HCT116 (cell line): ENCODE measurements around the gene CDKAL1. TPM values are rescaled to one million over a fixed set of nuclear protein-coding genes. Genes with fewer than 3 reads are reported as not detected.
"Not testable (repeated sequence)": the region's sequence is repeated elsewhere in the genome, so short reads cannot be mapped to it uniquely, and the experiment has no call there.

Source experiments
- ATAC-seq: fragments of 200-7000 bp; cut with Tn5 transposase; 2 replicates; pipeline ENCODE4 v1.9.1; 2020; ENCODE audit warnings: mild to moderate bottlenecking, moderate library complexity
- BruUV-seq: library from RNA; stranded (reverse); fragments of 400-500 nt; replicated peaks from 2 replicates; lab custom pipeline; 2021; lab: Mats Ljungman, UMichigan
- CTCF ChIA-PET: fragments of 300-600 bp; sonication (Branson Sonifier 250); formaldehyde crosslinking; loops from one replicate; lab custom pipeline; 2021; ENCODE audit warnings: antibody characterized with exemption; lab: Charles Lee
- POLR2A ChIA-PET: fragments of 300-600, 350-600 bp; sonication (Branson Sonifier 250); formaldehyde crosslinking; loops from one replicate; lab custom pipeline; 2021; ENCODE audit warnings: antibody characterized with exemption; lab: Charles Lee
- RAD21 ChIA-PET, 2 experiments: fragments of 300-600 bp; sonication (Branson Sonifier 250); formaldehyde crosslinking; loops; one replicate each; lab custom pipeline; 2023; ENCODE audit warnings: low total read pairs in 2 of 2; ENCODE audit not compliant: uncharacterized antibody in 2 of 2, unreplicated experiment in 2 of 2, low non-redundant PET in 1 of 2; lab: Charles Lee
- DNase-seq: peaks from one replicate; pipeline ENCODE4 v3.0.0-alpha.2; 2010; ENCODE audit warnings: low read depth, low spot score
- H2AFZ ChIP-seq: fragments of 200-600 bp; shearing (Covaris generic), sonication (generic); 2 replicates; pipeline ENCODE4 v1.6.1; 2017; ENCODE audit warnings: low read depth, mixed run types, mixed read lengths, antibody characterized with exemption, low read length; ENCODE audit not compliant: poor library complexity, severe bottlenecking
- H3K27ac ChIP-seq: 2 replicates; pipeline ENCODE4 v1.5.1; 2012; ENCODE audit warnings: low read depth, low read length
- H3K27me3 ChIP-seq: fragments of 200-600 bp; sonication (generic); 2 replicates; pipeline ENCODE4 v1.6.1; 2016; ENCODE audit warnings: mixed run types, low read length, mixed read lengths; ENCODE audit not compliant: insufficient read depth
- H3K36me3 ChIP-seq, 2 experiments: fragments of 200-500 bp in 1 of 2; fragments of 200-600 bp in 1 of 2; sonication (Bioruptor generic) in 1 of 2; sonication (generic) in 1 of 2; 2 replicates each; pipeline versions ENCODE4 v1.5.1 to v1.6.1; 2014 to 2016; ENCODE audit warnings: low read length in 2 of 2, inconsistent platforms in 1 of 2, mixed read lengths in 1 of 2, mixed run types in 1 of 2; ENCODE audit not compliant: insufficient read depth in 2 of 2, control insufficient read depth in 1 of 2
- H3K4me1 ChIP-seq, 2 experiments: fragments of 200-600 bp in 1 of 2; sonication (generic) in 1 of 2; 2 replicates each; pipeline versions ENCODE4 v1.5.1 to v1.6.1; 2012 to 2017; ENCODE audit warnings: low read length in 2 of 2, inconsistent platforms in 1 of 2, mild to moderate bottlenecking in 1 of 2, mixed read lengths in 1 of 2, mixed run types in 1 of 2, moderate library complexity in 1 of 2; ENCODE audit not compliant: insufficient read depth in 2 of 2, control insufficient read depth in 1 of 2
- H3K4me2 ChIP-seq: fragments of 200-600 bp; sonication (generic); 2 replicates; pipeline ENCODE4 v1.6.1; 2017; ENCODE audit warnings: mixed run types, low read length, mixed read lengths
- H3K4me3 ChIP-seq, 2 experiments: fragments of 200-600 bp in 1 of 2; sonication (generic) in 1 of 2; replicated peaks in 1 of 2; 2 replicates each; pipeline ENCODE4 v1.5.1; 2011 to 2016; ENCODE audit warnings: low read length in 2 of 2, control low read depth in 1 of 2, low read depth in 1 of 2, mild to moderate bottlenecking in 1 of 2, mixed read lengths in 1 of 2, mixed run types in 1 of 2
- H3K79me2 ChIP-seq: fragments of 200-600 bp; sonication (generic); 2 replicates; pipeline ENCODE4 v1.6.1; 2017; ENCODE audit warnings: mild to moderate bottlenecking, mixed run types, low read length, moderate library complexity, mixed read lengths; ENCODE audit not compliant: insufficient read depth
- H3K9ac ChIP-seq: fragments of 200-600 bp; sonication (generic); 2 replicates; pipeline ENCODE4 v1.6.1; 2016; ENCODE audit warnings: low read length, mixed read lengths
- H3K9me2 ChIP-seq: fragments of 200-600 bp; sonication (generic), shearing (Covaris generic); 2 replicates; pipeline ENCODE4 v1.6.1; 2017; ENCODE audit warnings: mixed run types, mild to moderate bottlenecking, moderate library complexity; ENCODE audit not compliant: insufficient read depth
- H3K9me3 ChIP-seq, 2 experiments: fragments of 200-500 bp in 1 of 2; fragments of 200-600 bp in 1 of 2; sonication (Bioruptor generic) in 1 of 2; sonication (generic) in 1 of 2; 2 replicates each; pipeline ENCODE4 v1.6.1; 2014 to 2017; ENCODE audit warnings: low read length in 2 of 2, mixed read lengths in 2 of 2, inconsistent platforms in 1 of 2, low read depth in 1 of 2, mild to moderate bottlenecking in 1 of 2, mixed run types in 1 of 2, moderate library complexity in 1 of 2; ENCODE audit not compliant: control insufficient read depth in 1 of 2, insufficient read depth in 1 of 2
- H4K20me1 ChIP-seq: fragments of 200-600 bp; sonication (generic), shearing (Covaris generic); 2 replicates; pipeline ENCODE4 v1.6.1; 2017; ENCODE audit warnings: mixed run types, mild to moderate bottlenecking, moderate library complexity; ENCODE audit not compliant: insufficient read depth
- CEBPB ChIP-seq: IDR thresholded peaks from 2 replicates; pipeline ENCODE4 v1.6.1; 2012; ENCODE audit warnings: low read depth
- CTCF ChIP-seq, 3 experiments: fragments of 200-600 bp in 1 of 3; sonication (generic) in 1 of 3; IDR thresholded peaks in 2 of 3; conservative IDR thresholded peaks in 1 of 3; 2 replicates each; pipeline ENCODE4 v1.5.1; 2012 to 2017; ENCODE audit warnings: low read depth in 2 of 3, low read length in 2 of 3, antibody characterized with exemption in 1 of 3, borderline replicate concordance in 1 of 3, control low read depth in 1 of 3, mild to moderate bottlenecking in 1 of 3, mixed read lengths in 1 of 3, mixed run types in 1 of 3, moderate library complexity in 1 of 3; ENCODE audit not compliant: insufficient read depth in 1 of 3
- ELF1 ChIP-seq: IDR thresholded peaks from 2 replicates; pipeline ENCODE4 v1.6.1; 2012; ENCODE audit warnings: low read depth, borderline replicate concordance
- ZFX ChIP-seq: fragments of 450-650 bp; IDR thresholded peaks from 2 replicates; pipeline ENCODE4 v1.6.1; 2017
- intact Hi-C: fragments of 100-400 bp; cut with micrococcal nuclease; formaldehyde crosslinking; loops from 2 replicates; pipeline ENCODE4 v1.10.0; 2022
- total RNA-seq: library from RNA; stranded (reverse); gene quantifications from one replicate; pipeline ENCODE4 v1.2.1, GENCODE V29; 2021; ENCODE audit not compliant: unreplicated experiment
- TF ChIP-seq, protein P1 (sequence below): IDR thresholded peaks from 2 replicates; pipeline ENCODE4 v1.6.1; 2012; ENCODE audit warnings: low read depth

The CDKAL1 gene
- total RNA-seq, 1 experiment from 2014 or later = 14.9 TPM

GRCh38 chr6:20608905-20609304, 74.6 kb downstream of the CDKAL1 start (continued):
- no peak for TF ChIP-seq ELF1
- no peak for TF ChIP-seq ZFX
- no peak for TF ChIP-seq CEBPB
- TF ChIP-seq, protein P1, sequence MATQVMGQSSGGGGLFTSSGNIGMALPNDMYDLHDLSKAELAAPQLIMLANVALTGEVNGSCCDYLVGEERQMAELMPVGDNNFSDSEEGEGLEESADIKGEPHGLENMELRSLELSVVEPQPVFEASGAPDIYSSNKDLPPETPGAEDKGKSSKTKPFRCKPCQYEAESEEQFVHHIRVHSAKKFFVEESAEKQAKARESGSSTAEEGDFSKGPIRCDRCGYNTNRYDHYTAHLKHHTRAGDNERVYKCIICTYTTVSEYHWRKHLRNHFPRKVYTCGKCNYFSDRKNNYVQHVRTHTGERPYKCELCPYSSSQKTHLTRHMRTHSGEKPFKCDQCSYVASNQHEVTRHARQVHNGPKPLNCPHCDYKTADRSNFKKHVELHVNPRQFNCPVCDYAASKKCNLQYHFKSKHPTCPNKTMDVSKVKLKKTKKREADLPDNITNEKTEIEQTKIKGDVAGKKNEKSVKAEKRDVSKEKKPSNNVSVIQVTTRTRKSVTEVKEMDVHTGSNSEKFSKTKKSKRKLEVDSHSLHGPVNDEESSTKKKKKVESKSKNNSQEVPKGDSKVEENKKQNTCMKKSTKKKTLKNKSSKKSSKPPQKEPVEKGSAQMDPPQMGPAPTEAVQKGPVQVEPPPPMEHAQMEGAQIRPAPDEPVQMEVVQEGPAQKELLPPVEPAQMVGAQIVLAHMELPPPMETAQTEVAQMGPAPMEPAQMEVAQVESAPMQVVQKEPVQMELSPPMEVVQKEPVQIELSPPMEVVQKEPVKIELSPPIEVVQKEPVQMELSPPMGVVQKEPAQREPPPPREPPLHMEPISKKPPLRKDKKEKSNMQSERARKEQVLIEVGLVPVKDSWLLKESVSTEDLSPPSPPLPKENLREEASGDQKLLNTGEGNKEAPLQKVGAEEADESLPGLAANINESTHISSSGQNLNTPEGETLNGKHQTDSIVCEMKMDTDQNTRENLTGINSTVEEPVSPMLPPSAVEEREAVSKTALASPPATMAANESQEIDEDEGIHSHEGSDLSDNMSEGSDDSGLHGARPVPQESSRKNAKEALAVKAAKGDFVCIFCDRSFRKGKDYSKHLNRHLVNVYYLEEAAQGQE = no peak
- no peak for TF ChIP-seq CTCF (IDR thresholded peaks at IDR 0.05 in 2 of 3, conservative IDR thresholded peaks at IDR 0.05 in 1 of 3; ENCODE audit: borderline replicate concordance in 1 of 3, insufficient read depth in 1 of 3, low read depth in 2 of 3, low read length in 2 of 3)

DNA sequence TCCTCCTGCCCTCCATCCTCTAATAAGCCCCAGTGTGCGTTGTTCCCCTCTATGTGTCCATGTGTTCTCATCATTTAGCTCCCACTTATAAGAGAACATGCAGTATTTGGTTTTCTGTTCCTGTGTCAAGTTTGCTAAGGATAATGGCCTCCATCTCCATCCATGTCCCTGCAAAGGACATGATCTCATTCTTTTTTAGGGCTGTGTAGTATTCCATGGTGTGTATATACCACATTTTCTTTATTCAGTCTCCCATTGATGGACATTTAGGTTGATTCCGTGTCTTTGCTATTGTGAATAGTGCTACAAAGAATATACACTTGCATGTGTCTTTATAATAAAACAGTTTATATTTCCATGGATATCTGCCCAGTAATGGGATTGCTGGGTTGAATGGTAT, 75.7 kb downstream of the CDKAL1 start:
- H3K79me2 ChIP-seq, H3K9me3 ChIP-seq, H3K9me2 ChIP-seq, CTCF ChIA-PET, ATAC-seq, H3K27ac ChIP-seq, BruUV-seq, H4K20me1 ChIP-seq, H3K4me1 ChIP-seq, POLR2A ChIA-PET, H3K9ac ChIP-seq, H3K27me3 ChIP-seq, H3K4me3 ChIP-seq, H3K4me2 ChIP-seq, DNase-seq, H3K36me3 ChIP-seq, H2AFZ ChIP-seq: not testable (repeated sequence)
- intact Hi-C loops = loop anchor here (5.0 kb wide), 1 partner anchor 223 kb away; no protein-coding TSS in a partner anchor
- RAD21 ChIA-PET = interaction anchor here in 1 of 2 experiments (0.6 kb wide), 1 partner anchor 979 kb away, joined by 10 read pairs; no protein-coding TSS in a partner anchor
